Liver (tissue), 9 donors: ENCODE data around the gene DCAF15. TPM values are rescaled to one million over a fixed set of nuclear protein-coding genes. Genes with fewer than 3 reads are reported as not detected.

ENCODE experiments used
- DNase-seq: peaks from one replicate; pipeline ENCODE4 v3.0.0-alpha.2; 2017; ENCODE audit warnings: low spot score
- H3K27ac ChIP-seq, 2 donors: one replicate each; pipeline ENCODE4 v1.7.0; 2013; ENCODE audit warnings: inconsistent platforms in 2 of 2, low read length in 2 of 2, control low read depth in 1 of 2, low read depth in 1 of 2, mild to moderate bottlenecking in 1 of 2
- H3K27me3 ChIP-seq, 4 donors: one replicate each; pipeline versions ENCODE4 v1.6.1 to v1.7.0; 2013; ENCODE audit warnings: low read length in 3 of 4, inconsistent platforms in 1 of 4, mild to moderate bottlenecking in 1 of 4, moderate library complexity in 1 of 4; ENCODE audit not compliant: control insufficient read depth in 4 of 4, insufficient read depth in 4 of 4
- H3K36me3 ChIP-seq, 4 donors: one replicate each; pipeline versions ENCODE4 v1.6.1 to v1.7.0; 2013; ENCODE audit warnings: low read length in 3 of 4, mild to moderate bottlenecking in 3 of 4, low read depth in 1 of 4, moderate library complexity in 1 of 4; ENCODE audit not compliant: control insufficient read depth in 4 of 4, insufficient read depth in 3 of 4
- H3K4me1 ChIP-seq, 4 donors: one replicate each; pipeline versions ENCODE4 v1.6.1 to v1.7.0; 2013; ENCODE audit warnings: low read length in 3 of 4, mild to moderate bottlenecking in 3 of 4, moderate library complexity in 1 of 4; ENCODE audit not compliant: control insufficient read depth in 4 of 4, insufficient read depth in 4 of 4
- H3K4me3 ChIP-seq, 3 donors: one replicate each; pipeline versions ENCODE4 v1.6.1 to v1.7.0; 2013; ENCODE audit warnings: low read length in 3 of 3, control low read depth in 1 of 3, low read depth in 1 of 3, mild to moderate bottlenecking in 1 of 3
- H3K9ac ChIP-seq, 2 donors: one replicate each; pipeline ENCODE4 v1.7.0; 2013; ENCODE audit warnings: low read length in 2 of 2, mild to moderate bottlenecking in 2 of 2, moderate library complexity in 2 of 2, control low read depth in 1 of 2, low read depth in 1 of 2
- H3K9me3 ChIP-seq, 4 donors: one replicate each; pipeline versions ENCODE4 v1.6.1 to v1.7.0; 2013; ENCODE audit warnings: low read length in 3 of 4; ENCODE audit not compliant: control insufficient read depth in 4 of 4
- FOXA1 ChIP-seq: IDR thresholded peaks from 2 replicates; pipeline ENCODE4 v1.6.1; 2016; ENCODE audit warnings: antibody characterized with exemption
- FOXA2 ChIP-seq: IDR thresholded peaks from 2 replicates; pipeline ENCODE4 v1.6.1; 2016; ENCODE audit warnings: antibody characterized with exemption
- GABPA ChIP-seq, 2 donors: IDR thresholded peaks in 1 of 2; conservative IDR thresholded peaks in 1 of 2; 2 replicates each; pipeline ENCODE4 v1.6.1; 2016; ENCODE audit warnings: antibody characterized with exemption in 2 of 2, mild to moderate bottlenecking in 1 of 2, moderate library complexity in 1 of 2
- HNF4A ChIP-seq, 2 donors: conservative IDR thresholded peaks; 2 replicates each; pipeline ENCODE4 v1.6.1; 2016; ENCODE audit warnings: antibody characterized with exemption in 2 of 2, mild to moderate bottlenecking in 2 of 2
- HNF4G ChIP-seq: IDR thresholded peaks from 2 replicates; pipeline ENCODE4 v1.6.1; 2016; ENCODE audit warnings: antibody characterized with exemption
- JUND ChIP-seq, 2 donors: IDR thresholded peaks; 2 replicates each; pipeline ENCODE4 v1.6.1; 2016; ENCODE audit warnings: antibody characterized with exemption in 2 of 2
- NR2F2 ChIP-seq: IDR thresholded peaks from 2 replicates; pipeline ENCODE4 v1.6.1; 2016; ENCODE audit warnings: antibody characterized with exemption
- RXRA ChIP-seq, 2 donors: IDR thresholded peaks; 2 replicates each; pipeline ENCODE4 v1.6.1; 2017 to 2018; ENCODE audit warnings: antibody characterized with exemption in 2 of 2, mild to moderate bottlenecking in 1 of 2
- SP1 ChIP-seq: IDR thresholded peaks from 2 replicates; pipeline ENCODE4 v1.6.1; 2018; ENCODE audit warnings: antibody characterized with exemption, mild to moderate bottlenecking
- TAF1 ChIP-seq: conservative IDR thresholded peaks from 2 replicates; pipeline ENCODE4 v1.6.1; 2016; ENCODE audit warnings: antibody characterized with exemption, mild to moderate bottlenecking
- YY1 ChIP-seq: IDR thresholded peaks from 2 replicates; pipeline ENCODE4 v1.6.1; 2016; ENCODE audit warnings: antibody characterized with exemption, mild to moderate bottlenecking
- WGBS: extraction: QIAGEN DNeasy Blood & Tissue Kit; methylation state at CpG from one replicate; pipeline ENCODE4 v1.1.7; 2013; 5-methylcytosine and 5-hydroxymethylcytosine counted together
- polyA plus RNA-seq, 2 donors: library from polyadenylated mRNA; stranded (reverse) in 1 of 2; unstranded in 1 of 2; fragments of 200-250 nt in 1 of 2; fragments of >200 nt in 1 of 2; fragmentation: Nextera tagmentation in 1 of 2; extraction: Ambion mirVana in 1 of 2; gene quantifications; one replicate each; pipeline versions ENCODE4 v1.2.1 to v1.2.3, GENCODE V29; 2013 to 2015
- total RNA-seq, 2 donors: library from RNA; depleted of rRNA; stranded (reverse); fragments of >200 nt; gene quantifications; one replicate each; pipeline ENCODE4 v1.2.3, GENCODE V29; 2014
- TF ChIP-seq, protein P1 (sequence below): IDR thresholded peaks from 2 replicates; pipeline ENCODE4 v1.6.1; 2016; ENCODE audit warnings: antibody characterized with exemption
- TF ChIP-seq, protein P2 (sequence below): IDR thresholded peaks from 2 replicates; pipeline ENCODE4 v1.6.1; 2016; ENCODE audit warnings: antibody characterized with exemption, mild to moderate bottlenecking
- TF ChIP-seq, protein P3 (sequence below): fragments of 150-350 bp; IDR thresholded peaks from 2 replicates; pipeline ENCODE4 v1.5.1; 2017; ENCODE audit warnings: improper control_type of control experiment, low read depth, low read length; ENCODE audit not compliant: missing input control
- TF ChIP-seq, protein P4 (sequence below): IDR thresholded peaks from 2 replicates; pipeline ENCODE4 v1.6.1; 2016; ENCODE audit warnings: antibody characterized with exemption
- TF ChIP-seq, protein P5 (sequence below): IDR thresholded peaks from 2 replicates; pipeline ENCODE4 v1.6.1; 2016; ENCODE audit warnings: antibody characterized with exemption
- donor health status: healthy.
- donor health status: healthy.
- donor health status: healthy.
- donor health status: healthy.
- donor health status: healthy.

The DCAF15 gene
- total and polyA plus RNA-seq, 4 donors, result 2.6 to 10.4 (median 5.5) TPM

DNA sequence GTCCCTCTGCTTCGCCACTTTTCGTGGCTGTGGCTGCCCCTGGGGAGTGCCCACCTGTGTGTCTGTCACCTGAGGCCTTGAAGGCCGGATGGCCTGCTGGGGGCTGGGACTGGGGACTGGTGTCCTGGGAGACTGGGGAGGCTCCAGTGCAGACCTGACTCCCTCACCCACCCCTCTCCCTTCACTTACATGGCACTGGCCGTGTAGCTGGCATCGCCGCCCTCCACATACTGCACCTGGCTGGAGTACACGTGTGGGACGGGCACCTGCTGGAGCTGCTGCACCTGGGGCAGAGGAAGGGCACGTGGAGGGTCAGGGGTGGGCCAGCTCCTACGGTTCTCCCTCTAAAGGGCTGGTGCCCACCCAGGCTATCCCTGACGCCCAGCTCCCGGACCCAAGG is 25.5 kb downstream of the DCAF15 start:
- H3K9ac ChIP-seq, result no peak overlapping the region
- DNase-seq, result no peak
- no peaks in the 10 kb centered on the region for H3K4me1 ChIP-seq
- no peak overlapping the region for H3K27ac ChIP-seq
- H3K36me3 ChIP-seq, result peaks cover 3 to 53% (median 20%) of the 10 kb centered on the region in 4 donors
- H3K4me3 ChIP-seq, result no peak overlapping the region
- no peaks in the 10 kb centered on the region for H3K9me3 ChIP-seq
- 94% methylated on average over 12 of the region's 12 CpGs for WGBS
- TF ChIP-seq RXRA (IDR thresholded peaks at IDR 0.05) (no peak), HNF4G (no peak), FOXA2 (no peak), FOXA1 (no peak), YY1 (no peak), TAF1 (no peak), NR2F2 (no peak), JUND (IDR thresholded peaks at IDR 0.05) (no peak), GABPA (IDR thresholded peaks at IDR 0.05 in 1 of 2, conservative IDR thresholded peaks at IDR 0.05 in 1 of 2) (no peak), HNF4A (conservative IDR thresholded peaks at IDR 0.05) (no peak), SP1 (no peak)
- TF ChIP-seq, protein P1, sequence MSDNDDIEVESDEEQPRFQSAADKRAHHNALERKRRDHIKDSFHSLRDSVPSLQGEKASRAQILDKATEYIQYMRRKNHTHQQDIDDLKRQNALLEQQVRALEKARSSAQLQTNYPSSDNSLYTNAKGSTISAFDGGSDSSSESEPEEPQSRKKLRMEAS, result no peak
- TF ChIP-seq, protein P2, sequence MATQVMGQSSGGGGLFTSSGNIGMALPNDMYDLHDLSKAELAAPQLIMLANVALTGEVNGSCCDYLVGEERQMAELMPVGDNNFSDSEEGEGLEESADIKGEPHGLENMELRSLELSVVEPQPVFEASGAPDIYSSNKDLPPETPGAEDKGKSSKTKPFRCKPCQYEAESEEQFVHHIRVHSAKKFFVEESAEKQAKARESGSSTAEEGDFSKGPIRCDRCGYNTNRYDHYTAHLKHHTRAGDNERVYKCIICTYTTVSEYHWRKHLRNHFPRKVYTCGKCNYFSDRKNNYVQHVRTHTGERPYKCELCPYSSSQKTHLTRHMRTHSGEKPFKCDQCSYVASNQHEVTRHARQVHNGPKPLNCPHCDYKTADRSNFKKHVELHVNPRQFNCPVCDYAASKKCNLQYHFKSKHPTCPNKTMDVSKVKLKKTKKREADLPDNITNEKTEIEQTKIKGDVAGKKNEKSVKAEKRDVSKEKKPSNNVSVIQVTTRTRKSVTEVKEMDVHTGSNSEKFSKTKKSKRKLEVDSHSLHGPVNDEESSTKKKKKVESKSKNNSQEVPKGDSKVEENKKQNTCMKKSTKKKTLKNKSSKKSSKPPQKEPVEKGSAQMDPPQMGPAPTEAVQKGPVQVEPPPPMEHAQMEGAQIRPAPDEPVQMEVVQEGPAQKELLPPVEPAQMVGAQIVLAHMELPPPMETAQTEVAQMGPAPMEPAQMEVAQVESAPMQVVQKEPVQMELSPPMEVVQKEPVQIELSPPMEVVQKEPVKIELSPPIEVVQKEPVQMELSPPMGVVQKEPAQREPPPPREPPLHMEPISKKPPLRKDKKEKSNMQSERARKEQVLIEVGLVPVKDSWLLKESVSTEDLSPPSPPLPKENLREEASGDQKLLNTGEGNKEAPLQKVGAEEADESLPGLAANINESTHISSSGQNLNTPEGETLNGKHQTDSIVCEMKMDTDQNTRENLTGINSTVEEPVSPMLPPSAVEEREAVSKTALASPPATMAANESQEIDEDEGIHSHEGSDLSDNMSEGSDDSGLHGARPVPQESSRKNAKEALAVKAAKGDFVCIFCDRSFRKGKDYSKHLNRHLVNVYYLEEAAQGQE, result no peak
- TF ChIP-seq, protein P3, sequence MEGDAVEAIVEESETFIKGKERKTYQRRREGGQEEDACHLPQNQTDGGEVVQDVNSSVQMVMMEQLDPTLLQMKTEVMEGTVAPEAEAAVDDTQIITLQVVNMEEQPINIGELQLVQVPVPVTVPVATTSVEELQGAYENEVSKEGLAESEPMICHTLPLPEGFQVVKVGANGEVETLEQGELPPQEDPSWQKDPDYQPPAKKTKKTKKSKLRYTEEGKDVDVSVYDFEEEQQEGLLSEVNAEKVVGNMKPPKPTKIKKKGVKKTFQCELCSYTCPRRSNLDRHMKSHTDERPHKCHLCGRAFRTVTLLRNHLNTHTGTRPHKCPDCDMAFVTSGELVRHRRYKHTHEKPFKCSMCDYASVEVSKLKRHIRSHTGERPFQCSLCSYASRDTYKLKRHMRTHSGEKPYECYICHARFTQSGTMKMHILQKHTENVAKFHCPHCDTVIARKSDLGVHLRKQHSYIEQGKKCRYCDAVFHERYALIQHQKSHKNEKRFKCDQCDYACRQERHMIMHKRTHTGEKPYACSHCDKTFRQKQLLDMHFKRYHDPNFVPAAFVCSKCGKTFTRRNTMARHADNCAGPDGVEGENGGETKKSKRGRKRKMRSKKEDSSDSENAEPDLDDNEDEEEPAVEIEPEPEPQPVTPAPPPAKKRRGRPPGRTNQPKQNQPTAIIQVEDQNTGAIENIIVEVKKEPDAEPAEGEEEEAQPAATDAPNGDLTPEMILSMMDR, result no peak
- TF ChIP-seq, protein P4, sequence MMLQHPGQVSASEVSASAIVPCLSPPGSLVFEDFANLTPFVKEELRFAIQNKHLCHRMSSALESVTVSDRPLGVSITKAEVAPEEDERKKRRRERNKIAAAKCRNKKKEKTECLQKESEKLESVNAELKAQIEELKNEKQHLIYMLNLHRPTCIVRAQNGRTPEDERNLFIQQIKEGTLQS, result no peak
- TF ChIP-seq, protein P5, sequence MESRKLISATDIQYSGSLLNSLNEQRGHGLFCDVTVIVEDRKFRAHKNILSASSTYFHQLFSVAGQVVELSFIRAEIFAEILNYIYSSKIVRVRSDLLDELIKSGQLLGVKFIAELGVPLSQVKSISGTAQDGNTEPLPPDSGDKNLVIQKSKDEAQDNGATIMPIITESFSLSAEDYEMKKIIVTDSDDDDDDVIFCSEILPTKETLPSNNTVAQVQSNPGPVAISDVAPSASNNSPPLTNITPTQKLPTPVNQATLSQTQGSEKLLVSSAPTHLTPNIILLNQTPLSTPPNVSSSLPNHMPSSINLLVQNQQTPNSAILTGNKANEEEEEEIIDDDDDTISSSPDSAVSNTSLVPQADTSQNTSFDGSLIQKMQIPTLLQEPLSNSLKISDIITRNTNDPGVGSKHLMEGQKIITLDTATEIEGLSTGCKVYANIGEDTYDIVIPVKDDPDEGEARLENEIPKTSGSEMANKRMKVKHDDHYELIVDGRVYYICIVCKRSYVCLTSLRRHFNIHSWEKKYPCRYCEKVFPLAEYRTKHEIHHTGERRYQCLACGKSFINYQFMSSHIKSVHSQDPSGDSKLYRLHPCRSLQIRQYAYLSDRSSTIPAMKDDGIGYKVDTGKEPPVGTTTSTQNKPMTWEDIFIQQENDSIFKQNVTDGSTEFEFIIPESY, result no peak
- H3K27me3 ChIP-seq, result no peaks in the 10 kb centered on the region
